ENCODE results near the gene CENPF.

Gene CENPF

GRCh38 chr1:214621236-214621635 is 18.2 kb downstream of the CENPF start:
- no peak for DNase-seq

DNA sequence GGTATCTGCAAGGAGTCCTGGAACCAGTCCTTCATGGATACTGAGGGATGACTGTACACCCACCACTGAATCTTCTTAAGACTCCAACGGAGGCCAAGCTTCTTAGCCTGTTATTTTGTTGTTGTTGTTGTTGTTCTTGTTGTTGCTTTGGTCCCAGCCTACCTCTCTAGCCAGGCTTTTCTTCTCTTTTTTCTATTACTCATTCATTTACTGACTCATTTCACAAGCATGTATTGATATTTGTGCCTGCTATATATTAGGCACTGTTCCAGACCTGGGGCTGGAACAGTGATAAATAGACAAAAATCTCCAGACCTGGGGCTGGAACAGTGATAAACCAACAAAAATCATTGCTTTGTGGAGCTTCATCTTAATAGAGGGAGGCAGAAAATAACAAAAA is 20.4 kb downstream of the CENPF start:
- DNase-seq = no peak

DNA sequence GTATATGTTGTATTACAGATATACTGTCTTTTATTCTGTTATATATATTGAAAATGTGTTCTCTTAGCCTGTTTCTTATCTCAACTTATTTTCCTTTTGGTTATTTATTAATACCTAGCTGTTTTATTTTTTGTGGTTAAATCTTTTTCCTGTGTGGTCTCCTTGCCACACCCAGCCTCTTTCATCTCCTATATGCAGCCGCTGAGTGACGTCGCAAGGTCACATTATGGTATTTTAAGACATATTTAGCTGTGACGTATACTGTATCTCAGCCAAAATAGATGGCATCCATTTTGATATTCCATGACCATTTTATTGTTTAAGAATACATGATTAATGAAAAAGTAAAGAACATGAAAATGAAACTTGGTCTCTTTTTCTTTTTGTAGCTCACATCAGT is 29.1 kb downstream of the CENPF start:
- DNase-seq = no peak

DNA sequence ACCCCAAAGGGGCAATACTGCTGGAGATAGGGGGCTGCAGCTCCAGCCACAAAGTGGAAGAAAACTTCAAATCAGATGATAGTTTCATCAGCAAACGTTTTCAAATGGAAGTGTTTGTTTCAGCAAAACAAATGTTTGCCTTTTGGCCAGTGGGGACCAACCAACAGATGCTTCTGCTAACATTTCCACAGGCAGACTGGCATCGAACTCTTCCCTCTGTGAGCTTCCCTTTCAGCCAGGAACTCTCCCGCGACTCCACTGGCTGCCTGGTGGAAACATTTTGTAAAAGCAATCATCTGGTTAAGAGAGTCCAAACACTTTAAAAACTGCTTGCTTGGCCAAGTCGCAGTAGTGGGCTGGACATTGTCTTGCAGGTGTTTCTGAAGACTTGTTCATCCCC is 30.7 kb downstream of the CENPF start:
- DNase-seq = no peak

DNA sequence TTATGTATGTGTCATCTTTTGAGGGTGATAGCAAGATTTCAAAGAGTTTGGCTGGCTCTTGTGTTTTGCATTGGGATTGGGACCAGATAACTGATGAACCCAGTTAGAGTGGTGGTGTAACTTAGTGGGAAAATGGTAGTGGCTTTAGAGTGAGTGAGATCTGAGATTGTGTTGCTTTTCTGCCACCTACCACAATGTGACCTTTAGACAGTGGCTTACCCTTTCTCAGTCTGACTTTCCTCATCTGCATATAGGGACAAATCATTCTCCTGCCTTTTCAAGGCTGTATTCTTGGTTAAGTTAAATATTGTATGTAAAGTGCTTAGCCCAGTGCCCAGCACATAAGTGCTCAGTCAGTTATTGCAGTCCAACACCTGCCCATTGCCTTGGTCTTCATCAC is 31.3 kb downstream of the CENPF start:
- DNase-seq = no peak

DNA sequence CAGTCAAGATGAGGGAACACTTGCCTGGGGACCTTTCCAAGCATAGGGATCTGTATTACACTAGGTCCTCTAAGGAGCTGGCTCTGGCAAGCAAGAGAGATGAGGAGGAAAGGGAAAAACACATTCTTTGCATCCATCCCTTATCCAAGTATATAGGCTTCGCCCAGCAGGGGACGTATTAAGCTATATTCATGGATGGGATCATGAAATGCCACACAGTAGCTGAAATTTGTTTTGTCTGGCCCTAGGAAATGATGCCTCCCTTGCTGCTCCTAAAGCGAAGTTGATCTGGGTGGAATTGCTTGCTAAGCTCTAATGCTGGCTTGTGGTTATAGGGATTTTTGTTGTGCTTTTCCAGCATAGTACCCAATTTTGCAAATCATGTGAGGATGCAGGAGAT is 32.1 kb downstream of the CENPF start:
- DNase-seq = no peak

GRCh38 chr1:214635506-214635905 is 32.5 kb downstream of the CENPF start:
- no peak for DNase-seq

DNA sequence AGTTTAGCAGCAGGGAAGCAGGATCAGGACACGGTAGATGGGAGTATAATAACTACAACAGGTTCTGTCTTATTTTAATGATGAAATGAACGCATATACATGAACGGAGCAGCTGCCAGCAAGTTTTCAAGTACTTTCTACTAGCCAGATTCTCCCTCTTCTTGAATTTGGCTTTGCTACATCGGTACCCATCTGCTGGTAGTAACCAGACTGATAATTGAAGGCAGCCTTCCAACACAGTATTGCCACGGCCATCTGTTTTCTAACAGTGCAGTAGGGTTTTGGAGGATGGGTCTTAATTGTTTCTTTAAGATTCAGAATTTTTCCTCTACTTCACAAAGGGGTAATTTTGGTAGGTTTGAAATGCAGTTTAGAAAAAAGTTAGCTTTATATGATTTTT is 33.4 kb downstream of the CENPF start:
- DNase-seq = no peak

GRCh38 chr1:214637125-214637524 is 34.1 kb downstream of the CENPF start:
- DNase-seq = no peak

DNA sequence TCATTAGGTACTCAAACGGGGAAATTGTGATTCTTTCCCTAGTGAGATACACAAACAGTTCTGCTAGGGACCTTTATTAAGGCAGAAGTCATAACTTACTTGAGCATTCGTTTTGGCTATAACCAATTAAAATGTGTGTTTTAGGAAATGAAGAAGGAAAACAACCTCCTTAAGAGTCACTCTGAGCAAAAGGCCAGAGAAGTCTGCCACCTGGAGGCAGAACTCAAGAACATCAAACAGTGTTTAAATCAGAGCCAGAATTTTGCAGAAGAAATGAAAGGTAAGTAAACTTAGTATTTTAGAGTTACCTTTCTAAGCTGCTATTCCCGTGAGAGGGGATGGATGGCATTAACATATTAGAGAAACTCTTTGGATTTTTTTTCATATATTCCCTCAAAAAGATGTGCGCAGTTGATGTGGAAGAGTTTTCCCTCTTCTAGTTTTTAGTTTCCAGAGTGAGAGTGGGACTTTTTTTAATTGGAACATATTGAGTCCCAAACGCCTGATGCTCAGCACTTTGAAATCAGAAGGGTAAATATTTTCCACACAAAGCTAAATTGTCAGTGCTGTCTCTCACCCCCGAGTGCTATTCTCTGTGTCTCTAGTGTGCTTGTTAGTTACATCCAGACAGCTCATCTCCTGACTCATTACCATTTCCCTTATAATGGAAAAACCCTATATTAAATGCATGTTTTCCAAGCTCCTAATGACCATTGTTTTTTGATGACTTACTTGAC is 34.9 kb downstream of the CENPF start:
- DNase-seq = peak in 1 of 2 experiments; percentile 14

- no peak for DNase-seq
Observed at GRCh38 chr1:214638459-214638807, 35.4 kb downstream of the CENPF start.

DNA sequence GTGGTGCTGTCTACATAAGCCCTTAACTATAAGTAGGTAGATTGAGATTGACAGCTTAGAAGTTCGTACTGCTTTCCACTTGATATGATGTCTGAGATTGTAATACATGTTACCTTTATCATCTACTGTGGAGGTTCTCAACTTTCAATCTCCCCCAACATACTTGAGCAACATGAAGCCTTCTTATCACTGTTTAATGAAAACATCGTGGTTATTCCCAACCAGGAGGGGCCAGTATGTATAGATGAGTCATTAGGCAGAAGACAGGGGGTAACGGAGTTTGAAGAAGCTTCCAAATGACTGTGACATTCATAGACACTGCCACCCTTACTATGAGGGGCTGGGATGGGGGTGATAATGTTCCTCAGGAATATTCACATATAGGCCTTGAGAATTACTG is 36.0 kb downstream of the CENPF start:
- DNase-seq = no peak

GRCh38 chr1:214640431-214641213 is 37.6 kb downstream of the CENPF start:
- DNase-seq = no peak

DNA sequence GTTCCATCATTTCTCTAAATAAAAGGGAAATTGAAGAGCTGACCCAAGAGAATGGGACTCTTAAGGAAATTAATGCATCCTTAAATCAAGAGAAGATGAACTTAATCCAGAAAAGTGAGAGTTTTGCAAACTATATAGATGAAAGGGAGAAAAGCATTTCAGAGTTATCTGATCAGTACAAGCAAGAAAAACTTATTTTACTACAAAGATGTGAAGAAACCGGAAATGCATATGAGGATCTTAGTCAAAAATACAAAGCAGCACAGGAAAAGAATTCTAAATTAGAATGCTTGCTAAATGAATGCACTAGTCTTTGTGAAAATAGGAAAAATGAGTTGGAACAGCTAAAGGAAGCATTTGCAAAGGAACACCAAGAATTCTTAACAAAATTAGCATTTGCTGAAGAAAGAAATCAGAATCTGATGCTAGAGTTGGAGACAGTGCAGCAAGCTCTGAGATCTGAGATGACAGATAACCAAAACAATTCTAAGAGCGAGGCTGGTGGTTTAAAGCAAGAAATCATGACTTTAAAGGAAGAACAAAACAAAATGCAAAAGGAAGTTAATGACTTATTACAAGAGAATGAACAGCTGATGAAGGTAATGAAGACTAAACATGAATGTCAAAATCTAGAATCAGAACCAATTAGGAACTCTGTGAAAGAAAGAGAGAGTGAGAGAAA is 38.4 kb downstream of the CENPF start:
- no peak for DNase-seq

GRCh38 chr1:214643030-214643429 is 40.0 kb downstream of the CENPF start:
- no peak for DNase-seq

DNA sequence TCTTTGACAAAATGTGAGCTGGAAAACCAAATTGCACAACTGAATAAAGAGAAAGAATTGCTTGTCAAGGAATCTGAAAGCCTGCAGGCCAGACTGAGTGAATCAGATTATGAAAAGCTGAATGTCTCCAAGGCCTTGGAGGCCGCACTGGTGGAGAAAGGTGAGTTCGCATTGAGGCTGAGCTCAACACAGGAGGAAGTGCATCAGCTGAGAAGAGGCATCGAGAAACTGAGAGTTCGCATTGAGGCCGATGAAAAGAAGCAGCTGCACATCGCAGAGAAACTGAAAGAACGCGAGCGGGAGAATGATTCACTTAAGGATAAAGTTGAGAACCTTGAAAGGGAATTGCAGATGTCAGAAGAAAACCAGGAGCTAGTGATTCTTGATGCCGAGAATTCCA is 42.7 kb downstream of the CENPF start:
- no peak for DNase-seq

- no peak for DNase-seq
Observed at GRCh38 chr1:214648801-214649200, 45.8 kb downstream of the CENPF start.

DNA sequence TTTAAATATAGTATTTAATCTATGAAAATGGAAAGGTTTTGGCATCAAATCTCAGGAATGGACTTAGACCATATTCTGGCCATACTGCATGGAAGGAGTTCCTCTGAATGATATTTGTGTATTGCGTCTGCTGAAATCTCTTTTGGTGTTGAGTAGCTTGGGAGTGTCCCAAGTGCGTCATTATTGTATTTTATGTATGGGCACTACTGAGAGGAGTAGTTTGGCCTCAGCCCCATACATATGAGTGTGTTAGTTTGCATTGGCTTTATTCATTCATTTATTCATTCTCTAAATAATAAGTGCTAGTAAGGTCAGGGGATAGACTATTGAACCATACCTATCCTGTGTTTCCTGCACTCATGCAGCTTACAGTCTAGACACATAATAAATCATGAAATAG is 46.6 kb downstream of the CENPF start:
- no peak for DNase-seq

DNA sequence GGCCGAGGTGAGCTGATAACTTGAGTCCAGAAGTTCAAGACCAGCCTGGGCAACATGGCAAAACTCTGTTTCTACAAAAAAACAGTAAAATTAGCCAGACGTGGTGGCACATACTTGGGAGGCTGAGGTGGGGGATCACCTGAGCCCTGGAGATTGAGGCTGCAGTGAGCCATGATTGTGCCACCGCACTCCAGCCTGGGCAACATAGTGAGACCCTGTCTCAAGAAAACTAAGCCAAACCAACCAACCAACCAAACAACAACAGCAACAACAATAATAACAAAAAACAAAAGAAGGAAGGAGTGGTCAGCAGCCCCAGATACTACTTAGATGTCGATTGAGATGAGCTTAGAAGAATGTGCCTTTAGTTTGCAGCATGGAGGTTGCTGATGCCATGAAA is 47.7 kb downstream of the CENPF start:
- DNase-seq = no peak

- no peak for DNase-seq
Observed at GRCh38 chr1:214657299-214657698, 54.3 kb downstream of the CENPF start.

DNA sequence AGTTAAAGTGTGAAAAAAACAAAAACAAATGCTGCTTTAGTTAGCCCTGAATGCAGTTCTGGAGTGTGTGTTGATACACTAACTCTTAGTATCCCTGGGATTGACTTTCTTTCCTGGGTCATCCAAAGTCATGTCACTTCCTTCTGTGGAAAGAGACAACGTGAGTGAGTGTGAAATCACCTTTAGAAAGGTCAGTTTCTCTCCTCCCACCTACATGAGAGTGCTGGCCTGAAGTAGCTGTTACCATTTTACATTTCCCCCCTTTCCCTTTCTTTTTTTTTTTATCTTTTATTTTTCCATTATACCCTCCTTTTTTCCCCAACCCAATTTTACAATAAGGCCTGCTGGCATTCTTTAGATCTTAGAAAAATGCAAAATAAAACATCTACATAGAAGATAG is 55.2 kb downstream of the CENPF start:
- DNase-seq = no peak

DNA sequence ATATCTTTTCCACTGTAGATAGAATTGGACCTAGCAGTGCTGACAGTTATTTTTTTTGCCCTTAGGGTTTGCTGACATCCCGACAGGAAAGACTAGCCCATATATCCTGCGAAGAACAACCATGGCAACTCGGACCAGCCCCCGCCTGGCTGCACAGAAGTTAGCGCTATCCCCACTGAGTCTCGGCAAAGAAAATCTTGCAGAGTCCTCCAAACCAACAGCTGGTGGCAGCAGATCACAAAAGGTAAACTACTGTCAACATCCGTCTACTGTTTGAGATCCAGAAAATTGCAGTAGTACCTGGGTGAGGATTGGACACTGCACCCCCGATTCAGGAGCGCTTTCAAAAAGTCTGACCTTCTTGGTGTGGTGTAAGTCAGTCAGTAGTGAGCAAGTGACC is 55.8 kb downstream of the CENPF start:
- no peak for DNase-seq

DNA sequence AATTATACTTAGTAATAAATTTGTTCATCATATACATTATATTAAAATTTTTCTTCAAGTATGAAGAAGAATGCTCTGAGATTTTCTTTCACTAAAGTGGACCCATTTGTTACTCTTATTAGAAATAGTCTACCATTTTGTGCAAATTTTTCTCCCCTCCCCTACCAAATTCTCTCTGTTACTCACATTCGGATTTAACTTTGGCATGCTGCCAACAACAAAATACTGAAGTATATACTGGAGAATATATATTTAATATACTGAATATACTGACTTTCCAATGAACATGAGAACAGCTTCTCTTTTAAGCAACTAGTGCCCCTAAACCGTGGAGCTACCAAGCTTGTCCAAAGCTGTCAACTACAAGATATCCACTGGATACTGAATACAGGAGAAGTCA is 57.2 kb downstream of the CENPF start:
- DNase-seq = no peak

DNA sequence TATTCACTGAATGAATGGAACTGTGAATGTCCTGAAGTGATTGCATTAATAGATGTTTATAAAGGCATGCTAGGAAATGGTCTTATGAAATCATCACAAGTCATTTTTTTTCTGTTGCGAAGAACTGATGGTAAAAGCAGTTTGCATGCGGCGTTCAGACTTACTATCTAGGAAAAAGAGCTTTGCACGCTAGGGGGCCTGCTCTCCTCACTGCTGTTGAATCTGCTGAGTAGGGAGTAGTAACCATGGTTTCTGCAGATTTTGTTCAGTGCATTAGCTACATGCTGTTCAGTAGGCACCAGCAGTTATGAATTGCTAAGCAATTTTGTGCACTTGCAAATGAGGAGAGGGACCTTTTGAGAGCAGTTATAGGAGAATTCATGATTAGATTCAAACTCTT is 57.9 kb downstream of the CENPF start:
- no peak for DNase-seq
